H1 (cell line): Measurements from ENCODE around the gene GRAMD1B.

Experiments
- ASH2L ChIP-seq: fragments of 200-600, 300-600 bp; sonication (generic); IDR thresholded peaks from one replicate; pipeline ENCODE4 v1.7.1; 2017; ENCODE audit warnings: low read length
- CTCF ChIP-seq, 3 experiments: IDR thresholded peaks; 1 replicate in 2 of 3; 2 replicates in 1 of 3; pipeline versions ENCODE4 v1.5.1 to v1.6.1; 2011; ENCODE audit warnings: low read length in 3 of 3, mild to moderate bottlenecking in 3 of 3, inconsistent platforms in 2 of 3, low read depth in 1 of 3, moderate library complexity in 1 of 3; ENCODE audit not compliant: insufficient read depth in 1 of 3; ENCODE audit errors: control extremely low read depth in 1 of 3
- EZH2 ChIP-seq: fragments of 200-600 bp; sonication (generic); IDR thresholded peaks from 2 replicates; pipeline ENCODE4 v1.7.1; 2012; ENCODE audit warnings: low read depth, mild to moderate bottlenecking, moderate library complexity, low read length, inconsistent platforms; ENCODE audit not compliant: severe bottlenecking
- GABPA ChIP-seq: IDR thresholded peaks from 2 replicates; pipeline ENCODE4 v1.6.1; 2011; ENCODE audit warnings: mild to moderate bottlenecking, low read length, moderate library complexity, borderline replicate concordance; ENCODE audit not compliant: insufficient read depth
- JUND ChIP-seq: IDR thresholded peaks from 2 replicates; pipeline ENCODE4 v1.6.1; 2011; ENCODE audit warnings: mild to moderate bottlenecking, improper control_type of control experiment, low read length
- POLR2A ChIP-seq, 2 experiments: IDR thresholded peaks; 1 replicate in 1 of 2; 2 replicates in 1 of 2; pipeline ENCODE4 v1.6.1; 2011; ENCODE audit warnings: low read depth in 2 of 2, low read length in 2 of 2, mild to moderate bottlenecking in 2 of 2; ENCODE audit errors: control extremely low read depth in 1 of 2
- RFX5 ChIP-seq: IDR thresholded peaks from 2 replicates; pipeline ENCODE4 v1.6.1; 2011; ENCODE audit warnings: low read depth, low read length, improper control_type of control experiment, borderline replicate concordance
- ZNF274 ChIP-seq: IDR thresholded peaks from 2 replicates; pipeline ENCODE4 v1.7.0; 2012; ENCODE audit warnings: low read length, borderline replicate concordance; ENCODE audit errors: extremely low read depth
- TF ChIP-seq, protein P1 (sequence below): IDR thresholded peaks from 2 replicates; pipeline ENCODE4 v1.6.1; 2011; ENCODE audit warnings: low read length, improper control_type of control experiment

DNA sequence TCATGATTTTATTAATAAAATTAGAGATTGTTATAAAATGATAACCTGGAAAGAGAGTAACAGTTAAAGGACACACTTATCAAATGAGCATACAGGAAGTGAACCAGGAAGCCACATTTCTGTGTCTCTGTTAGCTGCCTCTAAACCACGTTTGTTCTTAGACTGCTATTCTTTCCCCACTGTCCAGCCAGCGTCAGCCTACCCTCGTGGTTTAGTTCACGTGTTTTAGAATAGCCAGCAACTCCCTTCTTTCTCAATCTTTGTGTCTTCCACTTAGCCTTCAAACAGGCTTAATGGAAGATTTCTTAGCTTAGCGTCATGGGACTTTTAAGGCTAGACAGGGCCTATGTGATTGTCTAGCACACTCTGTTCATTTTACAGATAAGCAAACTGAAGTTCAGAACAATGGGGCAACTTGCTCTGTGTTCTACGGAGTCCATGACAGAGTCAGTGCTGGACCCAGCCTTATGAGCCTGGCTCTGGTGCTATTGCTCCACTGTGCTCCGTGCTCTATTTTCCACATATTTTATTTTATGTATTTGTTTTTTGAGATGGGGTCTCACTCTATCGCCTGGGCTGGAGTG, 27.2 kb downstream of the GRAMD1B start:
- TF ChIP-seq, protein P1, sequence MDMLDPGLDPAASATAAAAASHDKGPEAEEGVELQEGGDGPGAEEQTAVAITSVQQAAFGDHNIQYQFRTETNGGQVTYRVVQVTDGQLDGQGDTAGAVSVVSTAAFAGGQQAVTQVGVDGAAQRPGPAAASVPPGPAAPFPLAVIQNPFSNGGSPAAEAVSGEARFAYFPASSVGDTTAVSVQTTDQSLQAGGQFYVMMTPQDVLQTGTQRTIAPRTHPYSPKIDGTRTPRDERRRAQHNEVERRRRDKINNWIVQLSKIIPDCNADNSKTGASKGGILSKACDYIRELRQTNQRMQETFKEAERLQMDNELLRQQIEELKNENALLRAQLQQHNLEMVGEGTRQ: no peak
- no peak for TF ChIP-seq GABPA
- TF ChIP-seq RFX5: no peak
- TF ChIP-seq ZNF274: no peak
- TF ChIP-seq JUND: no peak
- no peak for TF ChIP-seq CTCF (IDR thresholded peaks at IDR 0.05; ENCODE audit: control extremely low read depth in 1 of 3, insufficient read depth in 1 of 3, low read depth in 1 of 3, low read length in 3 of 3)
- TF ChIP-seq EZH2: no peak
- TF ChIP-seq ASH2L: no peak
- no peak for TF ChIP-seq POLR2A (IDR thresholded peaks at IDR 0.05; ENCODE audit: control extremely low read depth in 1 of 2, low read depth in 2 of 2, low read length in 2 of 2)
